ENCODE results near the gene OR2L8.

OR2L8 gene

DNA sequence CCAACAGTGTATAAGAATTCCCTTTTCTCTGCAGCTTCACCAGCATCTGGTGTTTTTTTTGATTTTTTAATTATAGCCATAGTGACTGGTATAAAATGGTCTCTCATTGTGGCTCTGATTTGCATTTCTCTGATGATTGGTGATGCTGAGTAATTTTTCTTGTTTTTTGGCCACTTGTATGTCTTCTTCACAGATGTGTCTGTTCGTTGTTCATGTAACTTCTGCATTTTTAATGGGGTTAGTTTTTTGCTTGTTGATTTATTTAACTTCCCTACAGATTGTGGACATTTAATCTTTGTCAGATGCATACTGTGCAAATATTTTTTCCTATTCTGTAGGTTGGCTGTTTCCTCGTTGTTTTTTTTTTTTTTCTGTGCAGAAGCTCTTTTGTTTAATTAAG lies 44.3 kb downstream of the OR2L8 start:
- no peak for DNase-seq (ENCODE audit: low read depth)

DNA sequence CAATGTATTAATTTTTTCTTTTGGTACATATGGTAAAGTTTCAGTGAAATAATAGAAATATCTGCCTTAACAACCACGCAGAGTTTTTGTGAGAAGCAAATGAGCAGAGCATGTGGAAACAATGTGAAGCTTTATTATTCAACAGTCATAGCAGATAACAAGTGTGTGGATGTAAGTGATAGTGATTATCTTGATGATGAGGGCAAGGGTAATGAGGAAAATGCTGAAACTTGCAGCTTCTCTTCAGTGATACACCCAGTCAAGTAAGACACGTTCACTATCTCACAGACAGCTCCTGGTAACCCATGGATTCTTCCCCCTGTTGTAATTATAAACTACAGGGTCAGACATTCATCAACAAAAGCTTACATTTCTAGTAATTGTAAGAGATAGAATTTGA lies 50.2 kb downstream of the OR2L8 start:
- DNase-seq (ENCODE audit: low read depth) = no peak
